ENCODE measurements around the gene GAA.

DNA sequence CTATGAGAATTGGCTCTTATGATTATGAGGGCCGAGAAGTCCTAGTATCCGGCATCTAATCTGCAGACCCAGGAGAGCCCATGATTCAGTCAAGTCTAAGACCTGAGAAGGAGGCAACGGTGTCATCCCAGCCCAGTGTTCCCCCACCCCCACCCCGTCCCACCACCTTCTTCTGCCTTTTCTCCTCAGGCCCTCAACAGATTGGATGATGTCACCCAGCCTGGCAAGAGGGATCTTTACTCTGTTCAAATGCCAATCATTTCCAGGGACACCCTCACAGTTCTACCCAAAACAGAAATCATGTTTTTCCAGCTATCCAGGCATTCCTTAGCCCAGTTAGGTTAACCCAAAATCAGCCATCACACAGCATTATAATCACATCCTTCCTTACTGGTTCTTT lies 10.0 kb upstream of the GAA start:
- no peak for TF ChIP-seq POLR2AphosphoS5 (IDR thresholded peaks at IDR 0.05)
- TF ChIP-seq, protein P1, sequence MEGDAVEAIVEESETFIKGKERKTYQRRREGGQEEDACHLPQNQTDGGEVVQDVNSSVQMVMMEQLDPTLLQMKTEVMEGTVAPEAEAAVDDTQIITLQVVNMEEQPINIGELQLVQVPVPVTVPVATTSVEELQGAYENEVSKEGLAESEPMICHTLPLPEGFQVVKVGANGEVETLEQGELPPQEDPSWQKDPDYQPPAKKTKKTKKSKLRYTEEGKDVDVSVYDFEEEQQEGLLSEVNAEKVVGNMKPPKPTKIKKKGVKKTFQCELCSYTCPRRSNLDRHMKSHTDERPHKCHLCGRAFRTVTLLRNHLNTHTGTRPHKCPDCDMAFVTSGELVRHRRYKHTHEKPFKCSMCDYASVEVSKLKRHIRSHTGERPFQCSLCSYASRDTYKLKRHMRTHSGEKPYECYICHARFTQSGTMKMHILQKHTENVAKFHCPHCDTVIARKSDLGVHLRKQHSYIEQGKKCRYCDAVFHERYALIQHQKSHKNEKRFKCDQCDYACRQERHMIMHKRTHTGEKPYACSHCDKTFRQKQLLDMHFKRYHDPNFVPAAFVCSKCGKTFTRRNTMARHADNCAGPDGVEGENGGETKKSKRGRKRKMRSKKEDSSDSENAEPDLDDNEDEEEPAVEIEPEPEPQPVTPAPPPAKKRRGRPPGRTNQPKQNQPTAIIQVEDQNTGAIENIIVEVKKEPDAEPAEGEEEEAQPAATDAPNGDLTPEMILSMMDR (IDR thresholded peaks at IDR 0.05), result no peak
